ENCODE data around the gene TUBGCP6.

- TF ChIP-seq EZH2 (IDR thresholded peaks at IDR 0.05) (no peak), CTCF (IDR thresholded peaks at IDR 0.05) (no peak)
Measured at GRCh38 chr22:50204571-50204970, 40.3 kb downstream of the TUBGCP6 start.

All from neural progenitor cell (in vitro differentiated cells).